A673 (cell line): Measurements from ENCODE around the gene RPAP3.

Source experiments
- CTCF ChIP-seq: fragments of 300-800, 200-600 bp; sonication (generic); conservative IDR thresholded peaks from 2 replicates; pipeline ENCODE4 v1.5.1; 2017; ENCODE audit warnings: low read depth, mild to moderate bottlenecking, antibody characterized with exemption, low read length, moderate library complexity, mixed read lengths
- EZH2 ChIP-seq: fragments of 200-600 bp; sonication (generic); IDR thresholded peaks from 2 replicates; pipeline ENCODE4 v1.6.1; 2017; ENCODE audit warnings: borderline replicate concordance, low read depth, mild to moderate bottlenecking, mixed read lengths, antibody characterized with exemption, low read length; ENCODE audit not compliant: poor library complexity, severe bottlenecking

- TF ChIP-seq CTCF, result no peak
- no peak for TF ChIP-seq EZH2
Measured at GRCh38 chr12:47698631-47699030, 7.2 kb downstream of the RPAP3 start.
